OCI-LY3 (cell line): ENCODE results near the gene DNASE1L2.

Source experiments
- H2AFZ ChIP-seq: fragments of 200-600, 300-600 bp; shearing (Covaris generic); 2 replicates; pipeline ENCODE4 v1.6.0; 2014; ENCODE audit warnings: antibody characterized with exemption, low read depth, low read length
- H3K27ac ChIP-seq: fragments of 200-600, 300-600 bp; sonication (generic); 2 replicates; pipeline ENCODE4 v1.5.1; 2014; ENCODE audit warnings: mild to moderate bottlenecking, low read length, moderate library complexity, mixed read lengths
- H3K27me3 ChIP-seq: fragments of 200-600, 300-600 bp; sonication (generic); 2 replicates; pipeline ENCODE4 v1.6.1; 2014; ENCODE audit warnings: low read depth, low read length, mixed read lengths
- H3K36me3 ChIP-seq: fragments of 200-600, 300-600 bp; sonication (generic); replicated peaks from 2 replicates; pipeline ENCODE3; 2014; ENCODE audit warnings: low read depth, low read length, mixed read lengths
- H3K4me1 ChIP-seq: fragments of 300-600, 200-600 bp; sonication (generic); 2 replicates; pipeline ENCODE4 v1.6.1; 2014; ENCODE audit warnings: low read length, mixed read lengths
- H3K4me2 ChIP-seq: fragments of 200-600, 300-600 bp; sonication (generic); 2 replicates; pipeline ENCODE4 v1.6.1; 2014; ENCODE audit warnings: low read length, mixed read lengths
- H3K4me3 ChIP-seq: fragments of 300-600, 200-600 bp; sonication (generic); 2 replicates; pipeline ENCODE4 v1.5.1; 2014; ENCODE audit warnings: antibody characterized with exemption, mild to moderate bottlenecking, low read length, moderate library complexity
- H3K79me2 ChIP-seq: fragments of 300-600, 200-600 bp; shearing (Covaris generic); 2 replicates; pipeline ENCODE4 v1.6.1; 2014; ENCODE audit warnings: mild to moderate bottlenecking, low read length, mixed read lengths
- H3K9ac ChIP-seq: fragments of 300-600, 200-600 bp; shearing (Covaris generic); 2 replicates; pipeline ENCODE4 v1.6.0; 2014; ENCODE audit warnings: mild to moderate bottlenecking, low read length, moderate library complexity
- H3K9me3 ChIP-seq: fragments of 200-600, 300-600 bp; shearing (Covaris generic); 2 replicates; pipeline ENCODE4 v1.6.1; 2014; ENCODE audit warnings: low read length, mixed read lengths; ENCODE audit not compliant: insufficient read depth
- H4K20me1 ChIP-seq: fragments of 200-600, 300-600 bp; sonication (generic); 2 replicates; pipeline ENCODE4 v1.6.1; 2016; ENCODE audit warnings: low read length, mixed read lengths; ENCODE audit not compliant: insufficient read depth
- CTCF ChIP-seq: fragments of 200-600, 300-600 bp; sonication (generic); IDR thresholded peaks from 2 replicates; pipeline ENCODE4 v1.5.1; 2014; ENCODE audit warnings: antibody characterized with exemption, low read length, low read depth
- EZH2phosphoT487 ChIP-seq: fragments of 200-600 bp; shearing (Covaris generic); IDR thresholded peaks from 2 replicates; pipeline ENCODE4 v1.6.1; 2018; ENCODE audit warnings: antibody characterized with exemption, mixed run types, low read depth

DNASE1L2 gene

GRCh38 chr16:2285731-2286191, 49.5 kb downstream of the DNASE1L2 start:
- Histone ChIP-seq H3K4me3 (no peak overlapping the region), H3K9me3 (no peaks in the 10 kb centered on the region), H3K36me3 (no peaks in the 10 kb centered on the region), H3K27ac (no peak overlapping the region), H3K9ac (no peak overlapping the region), H3K4me1 (peaks cover 5% of the 10 kb centered on the region; the same call in 1 of the 2 replicates), H3K4me2 (no peak overlapping the region), H2AFZ (no peak overlapping the region), H4K20me1 (no peaks in the 10 kb centered on the region), H3K27me3 (no peaks in the 10 kb centered on the region), H3K79me2 (no peaks in the 10 kb centered on the region)
- TF ChIP-seq CTCF (no peak), EZH2phosphoT487 (no peak)

GRCh38 chr16:2286550-2286949, 50.3 kb downstream of the DNASE1L2 start:
- Histone ChIP-seq H3K79me2 (no peaks in the 10 kb centered on the region), H3K4me2 (no peak overlapping the region), H3K4me3 (no peak overlapping the region), H2AFZ (no peak overlapping the region), H3K36me3 (no peaks in the 10 kb centered on the region), H3K9me3 (no peaks in the 10 kb centered on the region), H3K9ac (no peak overlapping the region), H3K4me1 (peaks cover 5% of the 10 kb centered on the region; the same call in 1 of the 2 replicates), H3K27me3 (no peaks in the 10 kb centered on the region), H3K27ac (no peak overlapping the region), H4K20me1 (no peaks in the 10 kb centered on the region)
- TF ChIP-seq CTCF = no peak
- TF ChIP-seq EZH2phosphoT487 = no peak

DNA sequence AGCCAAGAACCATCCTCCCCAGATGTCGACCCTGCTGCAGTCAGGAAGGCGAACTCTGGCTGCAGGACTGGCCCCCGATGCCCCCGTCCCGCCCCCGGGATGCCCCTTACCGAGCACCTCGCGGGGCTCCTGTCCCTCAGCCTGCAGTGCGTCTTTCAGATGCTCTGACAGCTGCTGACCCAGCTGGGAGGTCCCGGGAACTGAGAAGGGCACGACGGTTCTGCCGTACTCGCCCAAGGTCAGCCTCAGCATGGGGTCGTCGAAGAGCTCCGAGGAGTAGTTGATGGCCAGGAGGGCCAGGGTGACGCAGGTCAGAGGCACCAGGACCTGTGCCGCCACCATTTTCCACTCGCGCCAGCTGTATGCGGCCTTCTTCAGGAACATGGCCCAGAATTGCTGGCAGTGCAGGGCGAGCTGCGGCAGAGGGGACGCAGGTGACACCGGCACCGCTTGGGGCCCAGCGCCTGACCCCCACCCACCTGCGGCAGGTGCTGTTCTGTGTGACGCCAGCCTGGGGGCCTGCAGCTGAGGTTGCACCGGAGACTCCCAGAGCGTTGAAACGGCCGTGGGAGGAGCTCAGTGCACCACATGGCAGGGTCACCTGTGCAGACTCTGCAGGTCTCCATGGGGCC, 51.8 kb downstream of the DNASE1L2 start:
- no peaks in the 10 kb centered on the region for H3K4me1 ChIP-seq
- no peaks in the 10 kb centered on the region for H3K27me3 ChIP-seq
- H3K36me3 ChIP-seq = no peaks in the 10 kb centered on the region
- no peaks in the 10 kb centered on the region for H3K9me3 ChIP-seq
- H2AFZ ChIP-seq = no peak overlapping the region
- no peak overlapping the region for H3K4me3 ChIP-seq
- H4K20me1 ChIP-seq = no peaks in the 10 kb centered on the region
- TF ChIP-seq EZH2phosphoT487 = no peak
- TF ChIP-seq CTCF = no peak
- H3K27ac ChIP-seq = no peak overlapping the region
- no peak overlapping the region for H3K9ac ChIP-seq
- H3K79me2 ChIP-seq = no peaks in the 10 kb centered on the region
- H3K4me2 ChIP-seq = no peak overlapping the region
